Measurements from ENCODE around the gene GTPBP3.

The GTPBP3 gene

DNA sequence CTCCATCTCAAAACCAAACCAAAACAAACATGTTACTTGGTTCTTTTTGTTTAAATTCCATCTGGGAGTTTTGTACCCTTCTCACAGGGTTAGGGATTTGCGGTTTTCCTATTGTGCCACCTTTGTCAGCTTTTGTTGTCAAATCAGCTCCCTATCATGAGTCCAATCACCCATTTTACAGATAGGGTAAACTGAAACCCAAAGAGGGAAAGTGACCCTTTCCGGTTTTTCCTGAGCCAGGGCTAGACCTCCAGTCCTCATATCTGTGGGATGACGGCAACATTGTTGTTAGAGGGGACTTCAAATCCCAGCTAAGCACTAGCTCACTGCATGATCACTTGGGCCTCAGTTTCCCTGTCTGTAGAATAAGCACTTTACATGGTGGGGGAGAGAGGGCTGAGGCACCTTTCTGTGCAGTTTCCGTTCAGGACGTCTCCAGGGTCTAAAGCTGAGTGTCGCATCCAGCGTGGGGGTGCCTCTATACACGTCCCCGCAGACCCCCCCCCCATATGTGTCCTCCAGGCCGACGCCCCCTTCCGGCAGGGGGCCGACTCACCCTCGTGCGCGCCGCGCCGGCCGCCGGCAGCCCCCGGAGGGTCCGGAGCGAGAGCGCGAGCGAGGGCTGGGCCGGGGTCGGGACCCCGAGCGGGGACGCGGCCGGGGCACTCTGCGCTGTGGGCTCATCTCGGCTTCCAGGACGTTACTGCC, 52.8 kb downstream of the GTPBP3 start:
- peak in 1 of 4 experiments; percentile 18 for DNase-seq

GRCh38 chr19:17390665-17391370, 53.5 kb downstream of the GTPBP3 start:
- peak; percentile 67 to 89 (median 78) for DNase-seq

GRCh38 chr19:17391371-17392151, 54.2 kb downstream of the GTPBP3 start:
- DNase-seq, result no peak

Measured in activated naive CD4-positive, alpha-beta T cell (primary cell).